SK-N-SH treated with all-trans-retinoic acid at 6 μM for 48 hours (cell line): ENCODE measurements around the gene UBE2E3.

Source experiments
- ATAC-seq: fragments of 200-7000 bp; cut with Tn5 transposase; 3 replicates; pipeline ENCODE4 v1.9.1; 2020; ENCODE audit warnings: mild to moderate bottlenecking, moderate library complexity
- ARNTL ChIP-seq: fragments of 450-650 bp; formaldehyde crosslinking; IDR thresholded peaks from 2 replicates; pipeline ENCODE4 v1.5.0; 2020; ENCODE audit warnings: low read depth, mild to moderate bottlenecking, moderate library complexity, borderline replicate concordance
- BACH2 ChIP-seq: fragments of 250-450 bp; sonication (Bioruptor Pico); IDR thresholded peaks from 2 replicates; pipeline ENCODE4 v1.9.0; 2021; ENCODE audit warnings: mild to moderate bottlenecking, borderline replicate concordance
- CSRNP3 ChIP-seq: fragments of 250-450 bp; sonication (Bioruptor Pico); IDR thresholded peaks from 2 replicates; pipeline ENCODE4 v1.5.1; 2021; ENCODE audit warnings: mild to moderate bottlenecking, moderate library complexity
- ESRRG ChIP-seq: fragments of 250-450 bp; sonication (Bioruptor Pico); IDR thresholded peaks from 2 replicates; pipeline ENCODE4 v1.6.1; 2021; ENCODE audit warnings: mild to moderate bottlenecking
- GLIS3 ChIP-seq: fragments of 250-450 bp; sonication (Bioruptor Pico); IDR thresholded peaks from 2 replicates; pipeline ENCODE4 v1.5.0; 2020; ENCODE audit warnings: mild to moderate bottlenecking, moderate library complexity
- ISL1 ChIP-seq: fragments of 250-450 bp; sonication (Bioruptor Pico); IDR thresholded peaks from 2 replicates; pipeline ENCODE4 v2.1.2; 2022; ENCODE audit warnings: mild to moderate bottlenecking, moderate library complexity
- OSR1 ChIP-seq: fragments of 250-450 bp; sonication (Bioruptor Pico); IDR thresholded peaks from 2 replicates; pipeline ENCODE4 v1.8.0; 2022; ENCODE audit warnings: moderate library complexity, mild to moderate bottlenecking, inconsistent platforms
- PATZ1 ChIP-seq: fragments of 250-450 bp; sonication (Bioruptor Pico); IDR thresholded peaks from 2 replicates; pipeline ENCODE4 v1.8.0; 2020; ENCODE audit warnings: mild to moderate bottlenecking, moderate library complexity, borderline replicate concordance
- POU6F1 ChIP-seq: fragments of 250-450 bp; sonication (Bioruptor Pico); IDR thresholded peaks from 2 replicates; pipeline ENCODE4 v1.8.0; 2021; ENCODE audit warnings: low read depth, mild to moderate bottlenecking, moderate library complexity, borderline replicate concordance
- PPARA ChIP-seq: fragments of 250-450 bp; sonication (Bioruptor Pico); IDR thresholded peaks from 2 replicates; pipeline ENCODE4 v1.5.0; 2020; ENCODE audit warnings: mild to moderate bottlenecking, borderline replicate concordance
- SNAI2 ChIP-seq: fragments of 250-450 bp; sonication (Bioruptor Pico); IDR thresholded peaks from 2 replicates; pipeline ENCODE4 v1.5.0; 2020; ENCODE audit warnings: mild to moderate bottlenecking, moderate library complexity
- TOX ChIP-seq: fragments of 250-450 bp; sonication (Bioruptor Pico); IDR thresholded peaks from 2 replicates; pipeline ENCODE4 v1.8.0; 2021; ENCODE audit warnings: mild to moderate bottlenecking, moderate library complexity, borderline replicate concordance
- TSHZ2 ChIP-seq: fragments of 250-450 bp; sonication (Bioruptor Pico); IDR thresholded peaks from 2 replicates; pipeline ENCODE4 v1.5.0; 2020; ENCODE audit warnings: mild to moderate bottlenecking, moderate library complexity
- ZC3H10 ChIP-seq: fragments of 250-450 bp; sonication (Bioruptor Pico); IDR thresholded peaks from 2 replicates; pipeline ENCODE4 v1.5.1; 2021; ENCODE audit warnings: mild to moderate bottlenecking, moderate library complexity
- ZFP3 ChIP-seq: fragments of 250-450 bp; sonication (Bioruptor Pico); IDR thresholded peaks from 2 replicates; pipeline ENCODE4 v1.5.0; 2020; ENCODE audit warnings: mild to moderate bottlenecking, moderate library complexity
- ZNF565 ChIP-seq: fragments of 450-650 bp; formaldehyde crosslinking; conservative IDR thresholded peaks from 2 replicates; pipeline ENCODE4 v1.5.0; 2020; ENCODE audit warnings: low read depth, mild to moderate bottlenecking, moderate library complexity
- ZNF70 ChIP-seq: fragments of 450-650 bp; formaldehyde crosslinking; IDR thresholded peaks from 2 replicates; pipeline ENCODE4 v1.5.0; 2020; ENCODE audit warnings: mild to moderate bottlenecking, moderate library complexity
- ZNF8 ChIP-seq: fragments of 450-650 bp; formaldehyde crosslinking; IDR thresholded peaks from 2 replicates; pipeline ENCODE4 v1.5.0; 2020; ENCODE audit warnings: mild to moderate bottlenecking, moderate library complexity

UBE2E3 gene

GRCh38 chr2:181005326-181005655 lies 24.9 kb downstream of the UBE2E3 start (continued):
- TF ChIP-seq TSHZ2 (CRISPR knock-in tag), result no peak
- TF ChIP-seq ZFP3 (CRISPR knock-in tag), result no peak

GRCh38 chr2:181005809-181006208 lies 25.4 kb downstream of the UBE2E3 start:
- TF ChIP-seq CSRNP3 (no peak), PPARA (CRISPR knock-in tag) (no peak), ZC3H10 (CRISPR knock-in tag) (no peak), ARNTL (CRISPR knock-in tag) (no peak), SNAI2 (CRISPR knock-in tag) (no peak), ESRRG (CRISPR knock-in tag) (no peak), ZFP3 (CRISPR knock-in tag) (no peak), POU6F1 (no peak), GLIS3 (CRISPR knock-in tag) (no peak), TOX (CRISPR knock-in tag) (no peak), ZNF8 (CRISPR knock-in tag) (no peak), OSR1 (CRISPR knock-in tag) (no peak), BACH2 (CRISPR knock-in tag) (no peak)
- no peak for ATAC-seq

GRCh38 chr2:181007086-181007837 lies 26.9 kb downstream of the UBE2E3 start:
- no peak for ATAC-seq
- no peak for TF ChIP-seq TSHZ2 (CRISPR knock-in tag)
- no peak for TF ChIP-seq ZNF70
- TF ChIP-seq PATZ1 (CRISPR knock-in tag), result no peak
- no peak for TF ChIP-seq CSRNP3
- TF ChIP-seq ZC3H10 (CRISPR knock-in tag), result no peak
- no peak for TF ChIP-seq ARNTL (CRISPR knock-in tag)
- no peak for TF ChIP-seq GLIS3 (CRISPR knock-in tag)
- TF ChIP-seq ZNF565 (CRISPR knock-in tag), result no peak
- no peak for TF ChIP-seq ISL1 (CRISPR knock-in tag)
